ENCODE measurements around the gene LRCH1. TPM values are rescaled to one million over a fixed set of nuclear protein-coding genes. Genes with fewer than 3 reads are reported as not detected.

Gene LRCH1
- total RNA-seq, 6 experiments from 2014 or later, result 11.3 to 13.9 (median 12.5) TPM

DNA sequence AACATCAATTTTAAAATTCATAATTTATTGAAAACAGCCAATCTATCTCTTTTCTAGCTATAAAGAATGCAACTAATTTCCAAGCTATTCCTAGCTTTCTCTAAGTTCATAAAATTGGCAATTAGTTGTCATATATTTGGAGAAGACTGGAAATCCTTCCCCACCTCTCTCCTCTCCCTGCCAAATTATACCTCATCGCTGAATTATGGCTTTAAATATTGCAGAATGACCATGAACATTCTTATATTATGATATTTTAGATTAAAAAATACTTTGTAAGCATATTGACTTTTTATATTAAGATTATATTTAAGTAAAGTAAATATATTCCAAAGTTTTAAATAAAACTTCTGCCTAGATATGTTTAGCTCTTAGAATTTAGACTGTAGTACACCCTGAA lies 185.8 kb downstream of the LRCH1 start:
- no peak overlapping the region for H3K27ac Mint-ChIP-seq
- H3K27me3 Mint-ChIP-seq (ENCODE audit: insufficient read depth), result no peaks in the 10 kb centered on the region; the same call in 1 of the 2 replicates

DNA sequence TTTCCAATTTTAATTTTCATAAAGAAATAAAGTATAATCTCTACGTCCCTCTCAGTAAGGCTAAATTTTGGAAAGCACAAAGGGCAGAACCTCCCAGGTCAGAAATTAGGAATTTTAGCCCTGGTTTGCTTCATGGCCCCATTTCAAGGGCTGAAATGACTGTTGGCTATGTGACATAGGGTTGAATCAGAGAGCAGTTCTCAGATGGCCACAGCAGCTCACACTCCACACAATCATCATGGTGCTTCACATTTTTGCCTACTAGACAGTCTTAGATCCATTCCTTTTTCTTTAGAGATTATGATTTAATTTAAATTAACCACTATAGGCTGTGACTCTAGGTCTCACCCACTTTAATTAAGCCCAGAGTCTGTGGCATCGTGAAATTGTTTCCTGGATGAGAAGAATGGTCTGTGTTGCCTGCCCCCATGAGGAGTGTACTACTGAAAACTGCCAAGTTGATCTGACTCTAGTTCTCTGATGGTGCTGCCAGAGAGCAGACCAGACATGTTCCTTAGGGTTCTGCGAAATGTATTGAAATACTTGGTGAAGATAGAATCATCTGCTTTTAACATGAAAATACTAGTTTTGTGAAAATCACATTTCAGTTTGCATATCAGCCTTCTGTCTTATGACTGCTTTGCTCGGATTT lies 186.6 kb downstream of the LRCH1 start:
- Mint-ChIP-seq H3K27me3 (ENCODE audit: insufficient read depth) (no peaks in the 10 kb centered on the region; the same call in 1 of the 2 replicates), H3K36me3 (ENCODE audit: low read depth) (peaks cover 16% of the 10 kb centered on the region), H3K4me1 (ENCODE audit: low read depth) (peaks cover 29% of the 10 kb centered on the region), H3K9me3 (no peaks in the 10 kb centered on the region), H3K4me3 (no peak overlapping the region), H3K27ac (no peak overlapping the region)
- no peak for DNase-seq
- TF ChIP-seq, protein P1, sequence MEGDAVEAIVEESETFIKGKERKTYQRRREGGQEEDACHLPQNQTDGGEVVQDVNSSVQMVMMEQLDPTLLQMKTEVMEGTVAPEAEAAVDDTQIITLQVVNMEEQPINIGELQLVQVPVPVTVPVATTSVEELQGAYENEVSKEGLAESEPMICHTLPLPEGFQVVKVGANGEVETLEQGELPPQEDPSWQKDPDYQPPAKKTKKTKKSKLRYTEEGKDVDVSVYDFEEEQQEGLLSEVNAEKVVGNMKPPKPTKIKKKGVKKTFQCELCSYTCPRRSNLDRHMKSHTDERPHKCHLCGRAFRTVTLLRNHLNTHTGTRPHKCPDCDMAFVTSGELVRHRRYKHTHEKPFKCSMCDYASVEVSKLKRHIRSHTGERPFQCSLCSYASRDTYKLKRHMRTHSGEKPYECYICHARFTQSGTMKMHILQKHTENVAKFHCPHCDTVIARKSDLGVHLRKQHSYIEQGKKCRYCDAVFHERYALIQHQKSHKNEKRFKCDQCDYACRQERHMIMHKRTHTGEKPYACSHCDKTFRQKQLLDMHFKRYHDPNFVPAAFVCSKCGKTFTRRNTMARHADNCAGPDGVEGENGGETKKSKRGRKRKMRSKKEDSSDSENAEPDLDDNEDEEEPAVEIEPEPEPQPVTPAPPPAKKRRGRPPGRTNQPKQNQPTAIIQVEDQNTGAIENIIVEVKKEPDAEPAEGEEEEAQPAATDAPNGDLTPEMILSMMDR (IDR thresholded peaks at IDR 0.05), result no peak

More for the DNA sequence above, 185.8 kb downstream of the LRCH1 start:
- Mint-ChIP-seq H3K9me3 (no peaks in the 10 kb centered on the region), H3K4me3 (no peak overlapping the region), H3K36me3 (ENCODE audit: low read depth) (peaks cover 16% of the 10 kb centered on the region), H3K4me1 (ENCODE audit: low read depth) (peaks cover 23% of the 10 kb centered on the region)
- no peak for DNase-seq
- TF ChIP-seq, protein P1 (IDR thresholded peaks at IDR 0.05), result no peak

DNA sequence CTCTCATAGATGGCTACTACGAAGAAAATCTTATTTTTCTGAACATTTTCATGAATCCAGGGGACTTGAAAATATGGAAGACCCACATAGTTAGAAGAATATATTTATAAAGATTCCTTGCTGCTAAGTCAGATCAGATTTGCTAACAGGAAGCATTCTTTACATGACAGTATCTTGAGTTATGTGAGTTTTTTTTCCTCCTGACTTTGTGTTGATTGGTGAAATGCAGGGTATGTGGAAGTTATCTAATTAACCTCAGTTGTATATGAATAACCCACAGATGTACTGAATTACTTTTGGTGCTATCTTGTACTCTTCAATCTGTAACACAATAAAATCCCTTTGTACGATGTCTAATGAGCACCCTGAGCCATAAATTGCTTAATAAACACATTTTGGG lies 190.2 kb downstream of the LRCH1 start:
- H3K4me3 Mint-ChIP-seq, result peak overlapping the region; percentile 39
- DNase-seq, result peak; percentile 11
- H3K27me3 Mint-ChIP-seq (ENCODE audit: insufficient read depth), result no peaks in the 10 kb centered on the region
- TF ChIP-seq, protein P1 (IDR thresholded peaks at IDR 0.05), result no peak
- no peaks in the 10 kb centered on the region for H3K9me3 Mint-ChIP-seq
- peaks cover 31% of the 10 kb centered on the region for H3K4me1 Mint-ChIP-seq (ENCODE audit: low read depth)
- H3K36me3 Mint-ChIP-seq (ENCODE audit: low read depth), result peaks cover 38% of the 10 kb centered on the region
- H3K27ac Mint-ChIP-seq, result peak overlapping the region; percentile 20

DNA sequence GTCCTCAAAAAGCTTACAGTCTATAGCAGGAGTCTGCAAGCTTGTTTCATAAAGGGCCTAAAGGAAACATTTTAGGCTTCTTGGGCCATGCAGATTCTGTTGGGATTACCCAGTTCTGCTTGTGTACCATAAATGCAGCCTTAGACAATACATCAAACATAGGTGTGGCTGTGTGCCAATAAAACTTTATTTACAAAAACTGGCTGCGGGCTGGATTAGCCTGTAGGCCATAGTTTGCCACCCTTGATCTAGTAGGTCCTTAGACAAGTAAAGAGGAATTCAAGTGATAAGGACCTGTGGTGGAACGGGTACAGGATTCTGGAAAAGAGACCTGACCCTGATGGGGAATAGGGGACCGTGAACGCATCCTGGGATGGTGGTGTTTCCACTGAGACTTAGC lies 192.1 kb downstream of the LRCH1 start:
- H3K27me3 Mint-ChIP-seq (ENCODE audit: insufficient read depth), result no peaks in the 10 kb centered on the region
- H3K9me3 Mint-ChIP-seq, result no peaks in the 10 kb centered on the region
- no peak overlapping the region for H3K4me3 Mint-ChIP-seq
- TF ChIP-seq, protein P1 (IDR thresholded peaks at IDR 0.05), result no peak
- peaks cover 36% of the 10 kb centered on the region for H3K4me1 Mint-ChIP-seq (ENCODE audit: low read depth)
- no peak overlapping the region for H3K27ac Mint-ChIP-seq
- DNase-seq, result no peak
- peaks cover 38% of the 10 kb centered on the region for H3K36me3 Mint-ChIP-seq (ENCODE audit: low read depth)

DNA sequence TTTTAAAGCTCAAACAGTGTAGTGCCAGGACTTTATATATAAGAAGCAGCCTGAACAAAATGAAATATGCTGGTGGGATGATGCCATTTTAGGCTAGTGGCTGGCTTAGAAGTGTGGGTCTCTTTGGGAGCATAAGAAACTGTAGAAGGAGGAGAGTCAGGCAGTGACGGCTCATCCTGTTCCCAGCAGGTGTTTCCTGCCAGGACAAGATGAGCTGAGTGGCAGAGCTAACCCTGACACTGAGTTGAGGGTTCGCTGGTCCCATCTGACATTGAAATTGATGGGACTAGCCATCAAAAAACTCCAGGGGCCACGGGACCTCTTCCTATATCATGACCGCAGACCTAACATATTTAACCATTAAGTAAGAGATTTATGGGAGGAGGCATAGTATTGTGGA lies 192.7 kb downstream of the LRCH1 start:
- no peak overlapping the region for H3K4me3 Mint-ChIP-seq
- no peak overlapping the region for H3K27ac Mint-ChIP-seq
- H3K36me3 Mint-ChIP-seq (ENCODE audit: low read depth), result peaks cover 39% of the 10 kb centered on the region
- TF ChIP-seq, protein P1 (IDR thresholded peaks at IDR 0.05), result no peak
- peaks cover 39% of the 10 kb centered on the region for H3K4me1 Mint-ChIP-seq (ENCODE audit: low read depth)
- no peaks in the 10 kb centered on the region for H3K9me3 Mint-ChIP-seq
- DNase-seq, result no peak
- H3K27me3 Mint-ChIP-seq (ENCODE audit: insufficient read depth), result no peaks in the 10 kb centered on the region
